T47D (cell line): ENCODE data around the gene PPP1R15B.

ENCODE experiments used
- DNase-seq, 2 experiments: peaks; one replicate each; pipeline versions ENCODE4 v3.0.0 to v3.0.0-alpha.2; 2011 to 2012; ENCODE audit warnings: low read depth in 1 of 2, low spot score in 1 of 2
- JUND ChIP-seq: IDR thresholded peaks from 2 replicates; pipeline ENCODE4 v1.6.1; 2012; ENCODE audit warnings: low read depth
- in situ Hi-C: cut with HindIII; loops from 2 replicates; pipeline ENCODE4 v1.10.0; 2016; ENCODE audit warnings: low sequenced_read_pairs, low pct_unique_long_range_greater_than_20kb

The PPP1R15B gene

DNA sequence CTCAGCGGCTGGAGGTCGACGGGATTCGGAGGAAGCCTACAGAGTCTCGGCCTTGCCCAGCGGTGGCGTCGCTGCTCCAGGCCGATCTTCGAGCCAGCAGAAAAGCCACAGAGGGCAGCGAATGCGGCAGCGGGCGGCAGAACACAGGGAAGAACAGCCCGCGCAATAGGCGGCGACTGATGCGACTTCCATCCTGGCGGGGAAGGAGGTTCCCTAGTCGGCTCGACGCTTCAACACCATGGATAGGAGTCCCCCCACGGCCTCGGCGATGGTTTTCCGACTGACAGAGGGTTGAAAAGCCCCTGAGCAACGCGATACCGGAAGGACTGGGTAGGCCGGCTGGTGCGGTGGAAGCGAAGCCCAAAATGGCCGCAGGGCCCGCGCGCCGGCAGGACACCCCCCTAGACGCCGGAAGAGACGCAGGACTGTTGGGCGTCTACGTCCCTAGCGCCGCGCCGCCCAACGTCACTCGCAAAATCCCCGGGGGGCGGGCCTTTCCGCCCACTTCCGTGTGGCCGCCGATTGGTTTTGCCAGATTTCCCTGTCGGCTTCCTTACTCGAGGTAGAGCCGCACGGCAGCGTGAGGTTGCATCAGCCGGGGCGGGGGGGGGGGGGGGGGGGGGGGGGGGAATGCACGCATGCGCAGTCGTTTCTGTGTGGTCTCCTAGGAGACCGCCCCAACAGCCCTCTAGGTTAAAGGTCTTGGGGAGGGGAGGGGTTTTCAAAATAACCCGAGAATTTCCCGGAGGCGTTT, at the start of gene PPP1R15B:
Gene PPP1R15B (minus strand): TSS at position 367 of the 754 bp plus-strand sequence. CDS start 406 bp downstream, outside the sequence.
- no peak for TF ChIP-seq JUND
- in situ Hi-C loops = no loop called here
- DNase-seq = peak; percentile 93 to 100

DNA sequence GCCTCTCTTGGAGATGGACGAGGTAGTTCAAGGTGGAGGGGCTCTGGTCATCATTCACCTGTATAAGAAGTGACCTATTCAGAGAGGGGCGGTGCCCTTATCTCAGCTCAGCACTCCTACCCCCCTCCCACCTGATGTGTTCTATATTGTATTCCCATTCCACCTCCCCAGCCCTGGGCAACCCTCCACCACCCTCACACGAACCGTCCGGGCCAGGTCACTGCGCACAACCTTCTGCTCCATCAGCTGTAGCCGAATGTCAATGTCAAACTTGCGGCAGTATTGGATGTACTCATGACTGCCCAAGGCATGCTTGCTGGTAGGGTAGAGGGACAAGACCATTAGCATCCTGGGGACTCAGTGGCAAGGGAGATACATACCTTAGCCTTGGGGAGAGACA, 48.7 kb upstream of the PPP1R15B start:
- TF ChIP-seq JUND = no peak
- in situ Hi-C loops = no loop called here
- DNase-seq = no peak

DNA sequence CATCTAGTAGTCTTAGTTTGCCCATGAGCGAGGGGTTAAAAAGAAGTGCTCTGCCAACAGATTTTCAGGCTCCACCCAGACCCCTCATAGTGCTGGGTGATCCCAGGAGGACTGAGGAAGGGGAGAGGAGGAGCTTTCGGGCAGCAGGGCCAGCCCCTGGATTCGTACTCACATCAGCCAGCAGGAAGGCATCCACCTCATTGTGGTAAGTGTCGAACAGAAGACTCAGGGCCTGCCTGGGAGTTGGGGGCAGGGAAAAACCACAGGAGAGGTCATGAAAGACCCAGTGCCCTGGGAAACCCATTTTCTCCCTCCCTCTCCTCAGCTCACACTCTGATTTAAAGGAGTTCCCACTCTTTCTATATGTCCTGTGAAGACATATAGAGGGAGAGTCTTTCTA, 48.1 kb upstream of the PPP1R15B start:
- no peak for DNase-seq
- in situ Hi-C loops = no loop called here
- no peak for TF ChIP-seq JUND

DNA sequence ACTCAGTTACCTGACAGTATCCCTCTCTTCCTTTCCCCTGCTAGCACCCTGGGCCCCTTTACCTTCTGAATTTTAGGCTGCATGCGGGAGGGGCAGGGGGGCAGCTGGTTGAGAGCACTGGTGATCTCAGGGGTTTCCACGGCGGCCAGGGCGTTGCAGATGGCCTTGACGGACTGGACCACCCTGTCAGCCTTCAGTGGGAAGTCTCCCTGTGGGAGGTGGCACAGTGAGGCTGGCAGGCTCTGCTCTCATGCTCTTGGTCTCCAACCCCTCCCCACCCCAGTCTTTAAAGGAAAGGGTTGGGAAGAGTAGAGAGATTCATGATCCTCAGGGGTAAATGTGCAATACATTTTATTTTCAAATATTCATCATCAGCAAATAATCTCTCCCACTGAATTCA, 46.0 kb upstream of the PPP1R15B start:
- no peak for DNase-seq
- in situ Hi-C loops = no loop called here
- TF ChIP-seq JUND = no peak

DNA sequence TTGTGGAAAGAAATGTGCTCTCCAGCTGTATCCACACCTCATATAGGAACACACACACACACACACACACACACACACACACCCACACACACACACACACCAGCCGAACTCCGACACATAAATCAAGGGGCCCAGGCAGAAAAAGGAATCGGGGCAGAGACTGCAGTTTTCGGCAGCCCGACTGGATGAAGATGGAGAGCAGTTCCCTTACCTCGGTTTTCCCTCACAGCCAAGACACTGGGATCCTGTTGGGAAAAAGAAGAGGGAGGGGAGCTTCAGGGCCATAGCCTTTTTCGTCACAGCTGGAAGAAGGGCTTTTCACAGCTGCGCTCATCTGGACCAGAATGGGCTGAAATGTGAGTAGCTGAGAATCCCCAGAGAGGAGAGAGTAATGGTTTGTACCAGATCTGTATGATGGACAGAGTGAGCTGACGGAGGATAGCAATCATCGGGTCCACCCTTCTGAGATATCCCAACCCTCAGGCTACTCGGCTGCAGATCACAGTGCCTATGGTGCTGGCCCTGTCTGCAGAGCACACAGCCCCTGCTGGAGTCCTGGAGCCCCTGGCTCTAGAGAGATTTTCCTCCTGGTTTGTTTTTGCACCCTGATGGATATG, 45.3 kb upstream of the PPP1R15B start:
- no peak for TF ChIP-seq JUND
- in situ Hi-C loops = no loop called here
- DNase-seq = no peak

DNA sequence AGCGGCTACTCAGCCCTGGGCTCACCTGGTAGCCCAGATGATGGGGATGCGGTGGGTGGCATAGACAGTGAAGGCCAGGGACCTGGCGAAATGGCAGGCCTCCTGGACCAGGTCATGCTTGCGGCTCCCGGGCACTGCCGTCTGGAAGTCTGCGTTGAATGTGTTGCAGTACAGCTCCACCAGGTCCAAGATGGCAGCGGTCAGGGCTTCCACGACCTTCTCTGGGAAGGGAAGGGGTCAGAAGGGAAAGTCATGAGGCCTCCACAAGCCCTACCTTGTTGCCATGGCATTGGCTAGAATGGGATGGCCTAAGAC, 44.2 kb upstream of the PPP1R15B start:
- in situ Hi-C loops = no loop called here
- DNase-seq = no peak

DNA sequence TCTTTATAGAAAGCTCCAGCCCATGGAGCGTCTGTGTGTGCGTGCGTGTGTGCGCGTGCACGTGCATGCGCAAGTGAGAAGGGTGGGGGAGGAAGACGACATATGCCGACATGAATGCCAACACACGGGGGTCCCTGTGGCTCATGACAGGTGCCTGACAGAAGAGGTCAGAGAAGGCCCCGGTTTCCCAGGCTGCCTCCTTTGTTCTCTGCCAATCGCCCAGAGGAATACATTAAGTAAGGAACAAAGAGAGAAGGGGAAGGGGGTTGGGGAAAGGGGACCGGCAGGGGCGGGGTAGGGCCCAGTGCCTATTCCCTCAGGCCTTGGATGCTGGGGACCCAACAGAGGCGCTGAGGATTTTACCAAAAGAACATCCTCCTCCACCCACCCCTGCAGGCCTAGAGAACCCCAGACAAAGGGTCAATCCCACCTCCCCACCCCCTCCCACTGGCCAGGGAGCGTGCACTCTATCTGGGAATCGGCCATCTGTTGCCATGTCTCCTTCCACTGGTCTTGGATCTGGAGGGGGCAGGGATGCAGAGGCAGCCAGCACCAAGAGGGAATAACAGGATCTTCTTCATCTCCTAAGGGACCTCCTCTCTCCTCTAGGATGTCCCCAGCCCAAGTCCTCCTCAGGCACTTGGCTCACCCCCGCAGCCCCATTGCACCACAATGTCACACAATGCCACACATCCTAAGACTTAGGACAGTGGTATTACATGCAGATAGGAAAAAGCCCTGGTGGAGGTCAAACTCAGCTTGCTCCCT, 43.6 kb upstream of the PPP1R15B start:
- no peak for TF ChIP-seq JUND
- DNase-seq = no peak

More for the DNA sequence above, 44.2 kb upstream of the PPP1R15B start:
- no peak for TF ChIP-seq JUND

DNA sequence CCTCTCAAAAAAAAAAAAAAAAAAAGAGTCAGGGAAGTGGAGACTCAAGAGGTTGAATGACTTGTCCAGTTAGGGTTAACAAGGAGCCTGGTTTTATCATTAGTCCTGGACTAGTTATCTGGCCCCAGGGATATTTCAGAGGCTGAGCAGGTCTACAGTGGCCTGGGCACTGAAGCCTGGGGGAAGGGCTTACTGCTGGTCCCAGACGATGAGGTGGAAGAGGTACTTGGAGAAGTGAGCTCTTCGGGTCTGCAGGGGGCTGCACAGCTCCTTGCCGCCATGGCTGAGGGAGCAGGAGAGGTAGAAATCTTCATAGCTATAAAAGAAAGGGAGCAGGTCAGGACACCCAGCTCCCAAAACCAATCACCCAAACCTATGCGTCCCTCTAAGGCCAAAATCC, 42.9 kb upstream of the PPP1R15B start:
- DNase-seq = no peak
- no peak for TF ChIP-seq JUND
- in situ Hi-C loops = no loop called here

More for the DNA sequence above, 43.6 kb upstream of the PPP1R15B start:
- in situ Hi-C loops = no loop called here

DNA sequence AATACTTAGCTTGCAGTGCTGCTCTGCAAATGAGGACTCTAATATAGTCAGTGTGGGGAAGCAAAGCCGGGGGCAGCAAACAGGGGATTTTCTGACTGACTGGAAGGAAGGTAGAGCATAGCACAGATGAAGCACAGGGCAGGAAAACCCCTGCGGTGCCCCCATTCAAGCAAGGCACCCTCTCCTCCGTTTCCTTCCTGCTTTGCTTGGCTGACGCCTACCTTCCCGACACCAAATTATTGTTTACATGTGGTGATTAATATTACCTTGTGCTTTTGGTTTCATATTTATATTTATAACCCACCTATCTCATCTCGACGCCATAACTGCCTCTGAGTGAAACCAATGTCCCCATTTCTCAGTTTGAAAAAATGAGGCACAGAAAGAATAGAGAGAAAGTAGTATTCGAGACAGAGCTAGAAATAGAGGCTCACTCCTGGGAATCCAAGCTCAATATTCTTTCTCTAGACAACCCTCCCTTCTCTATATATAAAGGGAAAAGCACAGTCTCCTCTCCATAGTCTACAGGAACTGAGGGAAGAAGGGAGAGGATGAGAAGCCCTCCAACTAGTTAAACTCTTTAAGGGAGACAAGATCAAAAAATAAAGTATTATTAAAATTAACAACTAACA, 41.6 kb upstream of the PPP1R15B start:
- no peak for TF ChIP-seq JUND
- no peak for DNase-seq
- in situ Hi-C loops = no loop called here

DNA sequence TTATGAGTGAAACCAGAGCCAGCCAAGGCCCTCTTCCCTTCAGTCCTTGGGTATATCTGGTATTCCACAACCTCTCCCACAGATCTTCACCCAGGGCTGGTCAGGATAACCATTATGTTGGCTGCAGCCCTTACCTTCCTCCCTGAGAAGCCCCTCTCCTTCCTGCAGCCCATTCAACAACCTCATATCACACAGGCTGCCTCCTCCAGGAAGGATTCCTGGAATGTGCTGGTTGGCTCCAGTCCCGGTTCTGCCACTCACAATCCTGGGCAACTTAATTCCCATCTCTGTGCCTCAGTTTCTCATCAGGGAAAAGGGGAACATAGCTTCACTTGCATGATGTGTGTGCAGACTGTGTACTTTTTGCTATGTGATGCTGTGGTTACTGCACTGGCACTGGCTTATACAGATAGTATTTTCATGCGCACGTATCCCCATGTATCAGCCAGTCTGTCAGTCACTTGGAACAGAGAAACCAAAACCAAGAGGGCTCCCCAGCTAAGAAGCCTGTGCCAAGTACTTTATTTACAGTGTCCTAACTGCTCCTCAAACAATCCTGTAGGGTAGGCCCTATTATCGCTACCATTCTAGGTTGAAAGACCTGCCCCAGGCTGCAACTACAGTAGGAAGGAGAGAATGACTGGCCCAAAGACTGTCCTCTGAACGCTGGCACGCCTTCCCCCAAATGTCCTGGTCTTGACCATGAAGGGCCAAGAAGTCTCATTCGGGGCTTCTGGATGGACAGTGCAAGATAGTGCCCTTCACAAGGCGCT, 39.9 kb upstream of the PPP1R15B start:
- in situ Hi-C loops = no loop called here
- no peak for DNase-seq
- TF ChIP-seq JUND = no peak

DNA sequence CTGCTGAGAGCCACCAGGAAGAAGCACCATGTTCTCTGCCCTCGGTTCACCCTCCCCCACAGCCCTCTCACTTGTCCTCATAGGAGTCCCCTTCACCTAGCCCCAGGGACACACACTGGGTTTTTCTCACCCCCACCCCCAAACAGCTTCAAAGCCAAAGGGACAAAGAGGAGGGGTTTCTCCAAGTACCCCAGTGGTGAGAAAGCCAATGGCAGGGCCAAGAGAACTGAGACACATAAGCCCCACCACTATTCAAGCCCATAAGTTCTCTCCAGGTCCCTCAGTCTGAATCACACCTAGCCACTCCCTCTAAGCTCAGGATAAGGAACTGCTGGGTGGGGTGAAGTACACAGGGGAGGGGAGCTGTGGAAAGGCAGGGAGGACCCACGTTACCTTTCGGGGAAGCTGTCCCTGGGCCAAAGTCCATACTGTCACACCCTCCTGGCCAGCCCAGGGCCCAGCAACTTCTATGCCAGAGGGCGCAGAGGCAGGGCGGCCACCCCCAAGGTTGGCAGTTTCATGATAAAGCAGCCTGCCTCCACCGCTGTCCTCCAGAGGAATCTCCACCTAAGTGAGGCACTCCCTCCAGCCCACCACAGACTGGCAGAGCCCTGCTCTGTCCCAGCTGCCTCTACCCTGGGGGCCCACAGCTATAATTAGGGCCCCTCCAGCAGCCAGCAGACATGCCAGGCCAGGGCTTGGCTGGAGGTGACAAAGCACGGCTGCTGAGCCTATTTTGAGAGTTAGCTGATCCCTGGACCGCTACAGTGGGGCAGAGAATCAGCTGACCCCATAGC, 39.0 kb upstream of the PPP1R15B start:
- DNase-seq = no peak
- TF ChIP-seq JUND = no peak
- in situ Hi-C loops = no loop called here
